ENCODE measurements around the gene PPM1F.
"Not testable (repeated sequence)": the region's sequence is repeated elsewhere in the genome, so short reads cannot be mapped to it uniquely, and the experiment has no call there.

GRCh38 chr22:21914033-21914642, 38.5 kb downstream of the PPM1F start:
- not testable (repeated sequence) for TF ChIP-seq EZH2 (IDR thresholded peaks at IDR 0.05); POLR2AphosphoS5 (IDR thresholded peaks at IDR 0.05; ENCODE audit: borderline replicate concordance, low read depth, low read length); FOXP2 (optimal IDR thresholded peaks at IDR 0.05; ENCODE audit: control extremely low read depth, extremely low read length, insufficient read depth)

Data from SK-N-MC (cell line).